A549 treated with AZD2906 at 1 μM for 4 hours (cell line): Measurements from ENCODE around the gene CD8A. TPM values are rescaled to one million over a fixed set of nuclear protein-coding genes. Genes with fewer than 3 reads are reported as not detected.

Source experiments
- total RNA-seq: library from RNA; stranded (reverse); fragments of 200-300 nt; extraction: Qiagen RNA extraction; gene quantifications from 5 replicates; pipeline ENCODE4 v1.2.3, GENCODE V29; 2022

Gene CD8A
- 0.18 to 0.55 TPM (median 0.24 TPM) in 5 replicates for total RNA-seq

DNA sequence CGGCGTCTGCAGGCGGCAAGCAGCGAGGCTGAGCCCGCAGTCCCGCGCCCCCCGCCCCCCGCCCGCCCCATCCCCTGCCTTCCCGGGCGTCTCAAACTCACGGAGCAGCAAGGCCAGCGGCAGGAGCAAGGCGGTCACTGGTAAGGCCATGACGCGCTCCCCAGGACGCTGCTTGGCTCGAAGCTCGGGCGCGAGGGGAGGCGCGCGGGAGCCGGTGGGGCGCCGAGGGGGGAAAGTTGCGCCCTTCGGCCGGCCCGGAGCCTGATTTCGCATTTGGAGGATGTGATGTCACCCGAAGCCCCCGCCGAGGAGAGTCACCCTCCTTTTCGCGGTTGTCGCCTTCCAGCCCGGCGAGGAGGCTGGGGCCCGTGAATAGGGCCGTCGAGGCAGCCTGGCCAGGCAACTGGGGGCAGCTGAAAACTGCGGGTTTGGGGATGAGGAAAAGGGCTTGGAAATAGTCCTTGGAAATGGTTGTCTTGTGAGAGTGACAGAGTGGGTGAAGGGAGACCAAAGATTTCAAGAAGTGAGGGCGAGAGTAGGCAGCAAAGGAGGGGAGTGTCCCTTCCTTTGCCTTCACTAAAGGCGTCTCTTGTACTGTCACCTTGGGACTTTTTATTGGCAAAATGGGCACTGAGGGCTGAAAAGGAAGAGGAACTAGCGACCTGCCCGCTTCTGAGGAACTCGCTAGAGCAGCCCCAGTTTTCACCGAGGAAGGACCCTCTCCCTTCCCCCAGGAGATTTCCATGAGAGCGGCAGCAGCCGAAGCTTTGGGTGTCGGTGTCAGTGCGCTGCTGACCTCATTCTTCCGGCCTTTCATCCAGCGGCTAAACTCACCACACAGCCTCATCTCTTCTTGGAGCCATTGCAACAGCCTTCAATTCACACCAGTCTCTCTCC lies at the start of gene CD8A:
TSS of gene CD8A (minus strand) at position 238 of the 897 bp plus-strand sequence. CDS start at position 150, 88 bp downstream.

Other genes starting within 250 kb of the CD8A start
- gene CHMP3, start 227.5 kb downstream of the CD8A start, total RNA-seq = 123 to 130 TPM (median 129 TPM) in 5 replicates
- 53.6 to 67.2 TPM (median 63.5 TPM) in 5 replicates for gene RNF103, start 167.0 kb downstream of the CD8A start, total RNA-seq
- gene RMND5A, start 70.6 kb downstream of the CD8A start, total RNA-seq = 24.1 to 28.2 TPM (median 25.4 TPM) in 5 replicates
- not detected in 5 replicates for gene CD8B, start 71.0 kb upstream of the CD8A start, total RNA-seq
- gene RGPD1, start 151.2 kb upstream of the CD8A start, total RNA-seq = 0.04 to 0.07 TPM (median 0.07 TPM) in 5 replicates
- gene PLGLB1, start 230.9 kb upstream of the CD8A start, total RNA-seq = 0.20 to 0.66 TPM (median 0.38 TPM) in 5 replicates